ENCODE measurements around the gene DLGAP1.

DNA sequence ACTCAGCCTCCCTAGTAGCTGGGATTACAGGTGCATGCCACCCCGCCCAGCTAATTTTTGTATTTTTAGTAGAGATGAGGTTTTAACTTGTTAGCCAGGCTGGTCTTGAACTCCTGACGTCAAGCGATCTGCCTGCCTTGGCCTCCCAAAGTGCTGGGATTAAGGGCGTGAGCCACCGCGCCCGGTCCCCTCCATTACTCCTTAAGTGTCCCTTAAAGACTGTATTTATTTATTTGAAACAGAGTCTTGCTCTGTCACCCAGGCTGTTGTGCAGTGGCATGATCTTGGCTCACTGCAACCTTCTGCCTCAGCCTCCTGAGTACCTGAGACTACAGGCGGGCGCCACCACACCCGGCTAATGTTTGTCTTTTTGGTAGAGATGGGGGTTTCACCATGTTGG is 856.5 kb downstream of the DLGAP1 start:
- TF ChIP-seq, protein P1, sequence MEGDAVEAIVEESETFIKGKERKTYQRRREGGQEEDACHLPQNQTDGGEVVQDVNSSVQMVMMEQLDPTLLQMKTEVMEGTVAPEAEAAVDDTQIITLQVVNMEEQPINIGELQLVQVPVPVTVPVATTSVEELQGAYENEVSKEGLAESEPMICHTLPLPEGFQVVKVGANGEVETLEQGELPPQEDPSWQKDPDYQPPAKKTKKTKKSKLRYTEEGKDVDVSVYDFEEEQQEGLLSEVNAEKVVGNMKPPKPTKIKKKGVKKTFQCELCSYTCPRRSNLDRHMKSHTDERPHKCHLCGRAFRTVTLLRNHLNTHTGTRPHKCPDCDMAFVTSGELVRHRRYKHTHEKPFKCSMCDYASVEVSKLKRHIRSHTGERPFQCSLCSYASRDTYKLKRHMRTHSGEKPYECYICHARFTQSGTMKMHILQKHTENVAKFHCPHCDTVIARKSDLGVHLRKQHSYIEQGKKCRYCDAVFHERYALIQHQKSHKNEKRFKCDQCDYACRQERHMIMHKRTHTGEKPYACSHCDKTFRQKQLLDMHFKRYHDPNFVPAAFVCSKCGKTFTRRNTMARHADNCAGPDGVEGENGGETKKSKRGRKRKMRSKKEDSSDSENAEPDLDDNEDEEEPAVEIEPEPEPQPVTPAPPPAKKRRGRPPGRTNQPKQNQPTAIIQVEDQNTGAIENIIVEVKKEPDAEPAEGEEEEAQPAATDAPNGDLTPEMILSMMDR (IDR thresholded peaks at IDR 0.05; ENCODE audit: low read depth, low read length), result no peak
- TF ChIP-seq EZH2phosphoT487 (IDR thresholded peaks at IDR 0.05; ENCODE audit: low read depth), result no peak
